ENCODE data around the gene JPH3.

JPH3 gene

GRCh38 chr16:87731607-87732006 is 129.3 kb downstream of the JPH3 start:
- in situ Hi-C loops (cut with HindIII; ENCODE audit: low sequenced_read_pairs), result no loop called here

GRCh38 chr16:87733190-87733589 is 130.9 kb downstream of the JPH3 start:
- in situ Hi-C loops (cut with HindIII; ENCODE audit: low sequenced_read_pairs), result no loop called here

GRCh38 chr16:87734644-87735043 is 132.3 kb downstream of the JPH3 start:
- in situ Hi-C loops (cut with HindIII; ENCODE audit: low sequenced_read_pairs), result no loop called here

GRCh38 chr16:87735270-87736007 is 133.1 kb downstream of the JPH3 start:
- in situ Hi-C loops (cut with HindIII; ENCODE audit: low sequenced_read_pairs), result no loop called here

GRCh38 chr16:87736008-87736382 is 133.7 kb downstream of the JPH3 start:
- in situ Hi-C loops (cut with HindIII; ENCODE audit: low sequenced_read_pairs), result no loop called here

- in situ Hi-C loops (cut with HindIII; ENCODE audit: low sequenced_read_pairs), result no loop called here
Measured at GRCh38 chr16:87739801-87740200, 137.5 kb downstream of the JPH3 start.

- in situ Hi-C loops (cut with HindIII; ENCODE audit: low sequenced_read_pairs), result no loop called here
Measured at GRCh38 chr16:87740441-87740840, 138.1 kb downstream of the JPH3 start.

- in situ Hi-C loops (cut with HindIII; ENCODE audit: low sequenced_read_pairs), result no loop called here
Measured at GRCh38 chr16:87740909-87741424, 138.7 kb downstream of the JPH3 start.

- in situ Hi-C loops (cut with HindIII; ENCODE audit: low sequenced_read_pairs), result no loop called here
Measured at GRCh38 chr16:87741700-87742415, 139.6 kb downstream of the JPH3 start.

GRCh38 chr16:87742781-87743490 is 140.6 kb downstream of the JPH3 start:
- in situ Hi-C loops (cut with HindIII; ENCODE audit: low sequenced_read_pairs), result no loop called here

- in situ Hi-C loops (cut with HindIII; ENCODE audit: low sequenced_read_pairs), result no loop called here
Measured at GRCh38 chr16:87744750-87745514, 142.6 kb downstream of the JPH3 start.

GRCh38 chr16:87746178-87746577 is 143.9 kb downstream of the JPH3 start:
- in situ Hi-C loops (cut with HindIII; ENCODE audit: low sequenced_read_pairs), result no loop called here

Data from DLD1 (cell line).